Measurements from ENCODE around the gene MFSD1.
A peak's percentile ranks its signal among the peaks of the same experiment; 100 is the strongest.

Gene MFSD1, protein sequence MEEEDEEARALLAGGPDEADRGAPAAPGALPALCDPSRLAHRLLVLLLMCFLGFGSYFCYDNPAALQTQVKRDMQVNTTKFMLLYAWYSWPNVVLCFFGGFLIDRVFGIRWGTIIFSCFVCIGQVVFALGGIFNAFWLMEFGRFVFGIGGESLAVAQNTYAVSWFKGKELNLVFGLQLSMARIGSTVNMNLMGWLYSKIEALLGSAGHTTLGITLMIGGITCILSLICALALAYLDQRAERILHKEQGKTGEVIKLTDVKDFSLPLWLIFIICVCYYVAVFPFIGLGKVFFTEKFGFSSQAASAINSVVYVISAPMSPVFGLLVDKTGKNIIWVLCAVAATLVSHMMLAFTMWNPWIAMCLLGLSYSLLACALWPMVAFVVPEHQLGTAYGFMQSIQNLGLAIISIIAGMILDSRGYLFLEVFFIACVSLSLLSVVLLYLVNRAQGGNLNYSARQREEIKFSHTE

DNA sequence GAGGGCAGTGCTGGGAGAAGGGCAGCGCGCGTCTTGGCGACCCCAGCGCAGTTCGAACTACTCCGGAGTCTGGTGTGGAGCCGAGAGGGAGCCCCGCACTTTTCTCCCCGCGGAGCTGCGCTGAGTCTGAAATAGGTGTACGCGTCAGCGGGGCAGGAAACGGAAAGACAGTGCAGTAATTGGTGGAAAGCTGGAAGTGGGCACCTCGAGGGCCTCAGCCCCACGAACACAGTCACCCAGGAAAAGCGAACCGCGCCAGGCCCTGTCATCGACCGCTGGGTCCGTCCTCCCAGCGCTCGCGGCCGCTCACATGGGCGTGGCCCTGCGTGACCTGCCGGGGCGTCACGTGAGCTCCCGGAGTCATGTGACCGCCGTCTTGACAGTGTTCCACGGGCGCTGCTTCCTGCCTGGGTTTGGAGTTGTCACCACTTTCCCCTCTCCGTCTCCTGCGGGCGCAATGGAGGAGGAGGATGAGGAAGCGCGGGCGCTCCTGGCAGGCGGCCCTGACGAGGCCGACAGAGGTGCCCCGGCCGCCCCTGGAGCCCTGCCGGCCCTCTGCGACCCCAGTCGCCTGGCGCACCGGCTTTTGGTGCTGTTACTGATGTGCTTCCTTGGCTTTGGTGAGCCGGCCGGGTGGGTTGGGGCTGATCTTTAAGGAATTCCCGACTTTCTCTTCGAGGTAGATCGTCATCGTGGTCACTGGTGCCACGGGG lies at the start of gene MFSD1:
TSS of gene MFSD1 (plus strand) at position 359 of the 713 bp plus-strand sequence. CDS start at position 458, 99 bp downstream.
- peak; percentile 74 for DNase-seq

DNA sequence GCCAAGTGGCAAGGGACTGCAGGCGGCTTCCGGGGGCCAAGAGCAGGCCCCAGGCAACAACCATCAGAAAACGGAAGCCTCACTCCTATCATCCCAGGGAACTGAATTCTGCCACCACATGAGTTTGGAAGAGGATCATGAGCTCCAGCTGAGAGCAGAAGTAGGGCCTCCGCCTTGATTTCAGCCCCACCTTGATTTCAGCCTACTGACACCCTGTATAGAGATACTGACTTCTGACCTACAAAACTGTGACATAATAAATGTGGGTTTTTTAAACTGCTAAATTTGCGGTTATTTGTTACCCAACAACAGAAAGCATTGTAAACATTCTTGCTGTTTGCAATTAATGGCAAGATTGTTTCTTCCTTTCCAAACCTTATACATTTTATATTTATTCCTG lies 48.0 kb upstream of the MFSD1 start:
- DNase-seq: no peak

DNA sequence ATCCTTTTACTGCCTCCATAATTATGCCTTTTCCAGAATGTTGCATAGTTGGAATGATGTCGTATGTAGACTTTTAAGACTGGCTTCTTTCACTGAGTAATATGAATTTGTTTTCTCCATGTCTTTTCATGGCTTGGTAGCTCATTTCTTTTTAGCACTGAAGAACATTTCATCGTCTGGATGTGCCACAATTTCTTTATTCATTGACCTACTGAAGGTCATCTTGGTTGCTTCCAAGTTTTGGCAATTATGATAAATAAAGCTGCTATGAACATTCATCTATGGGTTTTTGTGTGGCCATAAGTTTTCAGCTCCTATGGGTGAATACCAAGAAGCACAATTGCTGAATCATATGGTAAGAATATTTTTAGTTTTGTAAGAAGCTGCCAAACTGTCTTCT lies 46.4 kb upstream of the MFSD1 start:
- no peak for DNase-seq

DNA sequence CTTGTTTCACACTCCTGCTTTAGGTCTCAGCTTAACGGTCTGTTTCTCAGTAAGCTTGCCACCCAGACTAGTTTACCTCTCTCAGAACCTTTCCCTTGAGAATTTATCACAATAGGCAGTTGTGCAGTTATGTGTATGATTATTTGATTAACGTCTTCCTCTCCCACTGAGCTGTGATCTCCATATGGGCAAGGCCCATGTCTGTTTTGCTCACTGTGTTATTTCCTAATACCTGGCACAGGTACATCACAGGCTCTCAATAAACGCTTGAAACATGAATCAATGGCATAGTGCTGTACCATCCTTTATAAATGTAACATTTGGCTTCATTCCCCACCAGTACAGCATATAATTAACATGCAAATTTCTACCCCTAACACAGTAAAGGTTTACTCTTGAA lies 40.5 kb upstream of the MFSD1 start:
- DNase-seq: no peak

DNA sequence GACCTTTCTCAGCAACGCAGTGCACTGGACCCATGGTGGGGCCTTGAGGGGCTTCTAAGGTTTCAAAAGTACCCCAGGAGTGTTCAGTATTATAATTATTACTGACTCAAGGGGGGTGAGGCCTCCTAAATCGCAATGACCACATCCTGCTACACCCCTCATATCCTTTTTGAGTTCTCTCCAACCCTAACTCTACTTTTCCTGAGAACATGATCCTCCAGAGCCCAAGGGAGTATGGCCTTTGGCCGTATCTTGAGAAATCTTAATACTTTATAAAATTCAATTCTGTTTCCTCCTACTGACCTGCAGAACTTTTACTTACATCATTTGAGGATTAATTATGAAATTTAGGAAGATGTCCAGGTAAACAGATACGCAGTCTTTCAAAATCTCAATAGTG lies 39.2 kb upstream of the MFSD1 start:
- no peak for DNase-seq

DNA sequence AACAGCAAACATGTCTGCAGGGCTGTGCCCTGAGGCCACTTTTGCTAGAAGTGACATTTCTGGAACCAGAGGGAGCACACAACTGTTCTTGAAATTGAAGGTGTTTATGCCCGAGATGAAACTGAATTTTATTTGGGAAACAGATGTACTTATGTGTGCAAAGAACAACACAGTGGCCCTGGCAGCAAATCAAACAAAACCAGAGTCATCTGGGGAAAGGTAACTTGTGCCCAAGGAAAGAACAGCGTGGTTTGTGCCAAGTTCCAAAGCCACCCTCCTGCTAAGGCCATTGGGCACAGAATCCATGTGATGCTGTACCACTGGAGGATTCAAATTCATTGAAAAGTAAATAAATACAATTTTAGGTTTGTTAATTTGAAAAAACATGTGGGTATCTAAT lies 38.4 kb upstream of the MFSD1 start:
- no peak for DNase-seq

DNA sequence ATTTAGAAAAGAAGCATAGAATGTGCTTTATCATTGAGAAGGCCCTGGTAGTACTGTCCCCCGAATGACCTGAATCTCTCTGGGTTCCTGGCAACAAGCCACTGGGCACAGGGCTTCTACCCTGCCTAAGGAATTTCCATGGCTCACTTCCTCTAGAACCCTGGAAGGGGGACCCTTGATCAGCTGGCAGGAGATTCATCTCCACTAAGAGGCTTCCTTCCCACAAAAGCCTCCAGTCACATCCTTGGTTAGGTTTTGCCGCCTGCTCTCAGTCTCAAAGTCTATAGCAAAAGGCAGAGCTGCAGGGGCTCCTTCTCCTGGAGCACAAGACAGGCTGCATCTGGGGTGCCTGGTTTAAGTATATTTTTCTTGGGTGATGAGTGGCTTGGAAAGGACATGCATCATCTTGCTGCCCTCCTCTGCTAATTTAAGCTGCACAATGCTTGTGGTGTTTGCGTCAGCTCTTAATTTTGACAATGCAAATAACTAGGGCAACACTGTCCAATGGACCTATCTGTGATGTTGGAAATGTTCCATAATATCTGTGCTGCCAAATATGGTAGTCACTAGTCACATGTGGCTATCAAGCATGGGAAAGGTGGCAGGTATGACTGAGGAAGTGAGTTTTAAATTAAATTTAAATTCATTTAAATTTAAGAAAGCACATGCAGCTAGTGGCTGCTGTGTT lies 36.2 kb upstream of the MFSD1 start:
- no peak for DNase-seq

DNA sequence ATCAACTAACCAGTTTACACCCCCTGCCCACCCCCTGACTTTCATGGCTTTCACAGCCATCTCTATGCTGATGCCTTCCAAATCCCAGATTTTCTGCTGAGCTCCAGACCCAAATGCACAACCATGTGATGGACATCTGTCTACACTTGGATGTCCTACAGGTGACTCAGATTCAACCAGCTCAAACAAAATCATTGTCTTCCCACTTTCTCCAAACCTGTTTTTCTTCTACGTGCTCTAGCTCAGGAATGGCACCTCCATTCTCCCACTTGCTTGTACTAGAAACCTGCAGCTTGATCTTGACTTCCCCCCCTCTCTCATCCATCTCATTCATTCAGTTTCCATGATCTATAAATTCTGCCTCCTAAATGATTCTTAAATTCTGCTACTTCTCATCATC lies 35.5 kb upstream of the MFSD1 start:
- DNase-seq: no peak

DNA sequence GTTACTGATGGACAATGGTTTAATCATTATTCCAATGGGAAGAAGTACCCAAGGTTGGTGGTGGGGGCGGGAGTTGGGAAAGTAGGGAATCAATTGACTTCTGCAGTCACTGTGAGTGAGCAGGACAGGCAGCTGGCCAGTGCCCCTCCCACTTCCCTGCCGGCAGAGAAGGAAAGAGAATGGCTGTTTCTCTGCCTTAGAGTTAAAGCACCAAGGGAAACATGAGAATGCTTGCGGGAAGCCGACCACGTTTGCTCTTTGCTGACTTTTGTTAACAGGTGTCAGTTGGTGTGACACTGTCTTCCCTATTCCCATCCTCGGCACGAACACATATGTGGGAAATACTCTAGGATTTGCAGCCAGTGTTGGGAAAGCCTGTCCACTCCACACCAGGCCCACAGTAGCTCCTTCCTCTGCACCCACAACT lies 33.5 kb upstream of the MFSD1 start:
- no peak for DNase-seq

DNA sequence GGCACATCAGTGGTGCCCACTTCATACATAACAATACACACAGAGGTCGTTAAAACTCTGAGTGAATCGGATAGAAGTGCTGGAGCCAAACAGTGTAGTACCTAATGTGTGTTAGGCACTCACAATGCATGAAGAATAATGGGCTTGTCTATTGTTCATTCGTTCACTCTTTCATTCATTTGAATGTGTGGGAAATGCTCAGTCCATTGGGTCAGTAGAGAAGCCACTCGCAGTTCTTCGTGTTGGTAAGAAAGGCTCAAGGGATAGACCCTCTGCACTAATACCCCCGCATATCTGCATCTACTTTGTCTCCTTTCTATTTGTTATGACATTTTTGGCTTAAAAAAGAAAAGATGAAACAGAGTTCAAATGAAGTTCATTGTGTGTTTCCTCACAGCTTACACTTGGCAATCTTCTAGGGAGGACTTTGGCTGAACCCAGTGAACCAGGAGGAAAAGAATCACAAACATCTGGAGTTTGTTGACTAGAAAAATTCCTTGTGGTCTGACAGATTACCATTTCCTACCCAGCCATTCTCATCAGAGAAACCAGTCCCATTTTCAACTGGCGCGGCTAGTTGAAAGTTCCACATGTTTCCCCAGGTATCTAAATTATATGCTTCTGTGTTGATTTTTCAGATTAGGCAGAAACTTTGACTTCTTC lies 32.8 kb upstream of the MFSD1 start:
- no peak for DNase-seq

DNA sequence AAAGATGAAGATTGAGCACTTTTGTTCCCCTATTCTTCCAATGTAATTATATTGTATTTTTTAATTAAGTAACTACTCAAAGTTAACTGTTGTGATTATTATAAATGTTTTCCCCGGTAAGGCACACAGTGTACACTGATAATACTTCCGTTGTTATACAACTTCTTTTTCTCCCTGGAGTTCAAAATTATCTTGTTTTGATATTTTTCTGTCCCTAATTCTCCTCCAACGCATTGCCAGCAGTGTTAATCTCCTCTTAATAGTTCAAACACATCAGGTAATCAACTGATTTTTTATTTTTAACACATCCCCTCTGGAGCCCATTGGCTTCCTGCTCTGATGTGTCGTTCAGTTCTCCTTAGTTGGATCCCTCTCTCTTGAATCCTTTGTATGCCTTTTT lies 32.3 kb upstream of the MFSD1 start:
- DNase-seq: no peak

DNA sequence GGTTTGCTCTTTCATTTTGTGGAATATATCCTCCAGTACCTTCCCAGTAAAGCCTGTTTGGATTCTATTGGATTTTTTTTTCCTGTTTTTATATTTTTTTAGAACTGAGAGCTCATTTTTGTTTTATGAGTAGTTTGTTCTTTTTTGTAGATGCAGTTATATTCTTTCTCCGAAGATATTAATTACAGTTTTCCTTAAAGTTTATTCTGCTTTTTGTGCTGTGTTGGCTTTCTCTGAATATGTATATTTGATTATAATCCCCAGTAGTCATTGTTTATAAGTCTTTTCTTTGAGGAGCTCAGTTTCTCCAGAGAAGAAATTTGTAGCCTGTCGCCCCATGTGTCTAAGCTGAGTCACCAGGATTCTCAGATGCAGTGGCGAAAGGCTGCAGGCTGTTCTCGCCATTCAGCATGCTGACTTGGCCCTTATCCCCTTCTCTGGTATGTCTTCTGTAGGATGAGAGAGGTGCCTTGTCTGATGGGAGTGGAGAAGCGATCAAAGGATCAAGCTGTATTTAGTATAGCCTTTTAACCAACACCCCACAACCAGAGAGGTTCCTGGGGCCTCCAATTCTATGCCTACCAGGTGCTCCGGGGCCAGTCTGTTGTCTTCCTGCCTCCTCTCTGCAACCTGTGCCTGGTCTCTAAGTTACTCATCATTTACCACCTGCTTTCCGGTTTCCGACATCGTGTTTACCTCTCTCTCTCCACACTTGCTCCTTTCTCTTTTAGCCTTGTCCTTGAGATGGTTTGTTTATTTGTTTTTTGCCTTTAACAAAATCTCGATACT lies 31.7 kb upstream of the MFSD1 start:
- DNase-seq: no peak

DNA sequence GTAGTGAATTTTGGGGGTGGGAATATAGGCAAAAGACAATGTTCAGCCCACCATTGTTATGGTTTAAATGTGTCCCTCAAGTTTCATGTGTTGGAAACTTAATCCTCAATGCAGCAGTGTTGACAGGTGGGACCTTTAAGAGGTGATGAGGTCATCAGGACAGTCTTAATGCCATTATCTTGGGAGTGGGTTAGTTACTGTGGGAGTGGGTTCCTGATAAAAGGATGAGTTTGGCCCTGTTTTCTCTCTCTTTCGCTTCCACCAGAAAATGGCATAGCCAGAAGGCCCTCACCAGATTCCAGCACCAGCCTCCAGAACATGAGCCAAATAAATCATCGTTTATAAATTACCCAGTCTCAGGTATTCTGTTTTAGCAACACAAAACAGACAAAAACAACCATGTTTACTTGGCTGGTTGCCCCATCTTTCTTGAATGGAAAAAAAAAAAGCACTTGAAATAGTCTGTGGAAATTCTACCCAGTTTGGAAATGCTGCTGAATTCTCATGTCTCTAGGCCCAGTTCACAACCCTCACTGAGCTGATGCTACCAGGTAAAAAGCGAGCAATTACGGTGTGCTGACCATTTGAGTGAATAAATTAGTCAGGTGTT lies 31.0 kb upstream of the MFSD1 start:
- DNase-seq: no peak

DNA sequence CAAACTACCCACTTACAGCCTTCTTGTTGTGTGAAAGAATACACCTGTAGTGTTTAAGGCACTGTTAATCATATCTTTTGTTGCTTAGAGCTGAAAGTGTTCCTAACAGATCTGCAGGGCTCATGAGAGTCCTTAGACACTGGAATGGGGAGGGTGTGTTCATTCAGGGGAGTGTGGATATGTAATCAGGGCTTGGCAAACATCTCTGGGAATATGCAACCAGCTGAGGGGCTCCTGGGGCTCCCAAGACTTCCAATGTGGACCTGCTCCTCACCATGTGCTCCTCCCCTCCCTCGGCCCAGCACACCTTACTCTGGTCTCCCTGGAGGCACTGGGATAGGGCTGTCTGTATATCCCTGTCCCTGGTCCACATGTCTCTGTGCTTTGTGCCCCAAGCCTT lies 30.3 kb upstream of the MFSD1 start:
- DNase-seq: no peak

DNA sequence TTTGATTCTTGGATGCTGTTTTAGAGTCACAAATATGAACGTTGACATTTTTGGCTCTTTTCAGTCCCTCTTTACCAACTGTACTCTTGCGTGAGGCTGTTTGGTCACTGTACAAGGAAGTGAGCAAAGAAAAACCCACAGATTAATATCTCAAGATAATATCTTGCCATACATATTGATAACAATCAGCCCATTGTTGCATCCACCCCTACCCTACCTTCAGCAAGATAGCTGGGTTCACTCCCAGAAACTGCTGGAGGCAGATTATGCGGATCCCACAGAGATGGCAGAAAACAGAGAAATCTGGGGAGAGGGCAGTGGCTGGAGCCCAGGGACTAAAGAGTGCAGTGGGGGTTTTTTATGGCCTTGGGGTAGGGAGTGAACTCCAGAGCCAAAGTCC lies 29.9 kb upstream of the MFSD1 start:
- DNase-seq: no peak

DNA sequence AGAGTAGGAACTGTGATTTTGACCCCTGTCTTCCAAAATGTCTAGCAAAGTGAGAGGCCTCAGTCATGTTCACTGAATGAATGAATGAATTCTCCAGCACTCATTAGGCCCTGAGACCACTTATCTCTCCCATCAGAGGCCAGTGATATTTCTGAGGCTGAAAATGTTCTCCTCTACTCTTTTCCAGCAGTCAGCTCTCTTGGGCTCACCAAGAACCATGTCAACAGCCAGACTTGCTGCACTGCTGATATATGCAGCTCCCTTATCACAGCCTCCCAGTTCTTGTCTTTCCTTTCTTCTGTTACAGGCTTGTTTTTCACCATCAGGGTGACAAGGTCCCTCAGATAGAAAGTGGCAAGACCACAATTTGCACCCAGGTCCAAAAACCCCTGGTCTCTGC lies 28.7 kb upstream of the MFSD1 start:
- DNase-seq: no peak

DNA sequence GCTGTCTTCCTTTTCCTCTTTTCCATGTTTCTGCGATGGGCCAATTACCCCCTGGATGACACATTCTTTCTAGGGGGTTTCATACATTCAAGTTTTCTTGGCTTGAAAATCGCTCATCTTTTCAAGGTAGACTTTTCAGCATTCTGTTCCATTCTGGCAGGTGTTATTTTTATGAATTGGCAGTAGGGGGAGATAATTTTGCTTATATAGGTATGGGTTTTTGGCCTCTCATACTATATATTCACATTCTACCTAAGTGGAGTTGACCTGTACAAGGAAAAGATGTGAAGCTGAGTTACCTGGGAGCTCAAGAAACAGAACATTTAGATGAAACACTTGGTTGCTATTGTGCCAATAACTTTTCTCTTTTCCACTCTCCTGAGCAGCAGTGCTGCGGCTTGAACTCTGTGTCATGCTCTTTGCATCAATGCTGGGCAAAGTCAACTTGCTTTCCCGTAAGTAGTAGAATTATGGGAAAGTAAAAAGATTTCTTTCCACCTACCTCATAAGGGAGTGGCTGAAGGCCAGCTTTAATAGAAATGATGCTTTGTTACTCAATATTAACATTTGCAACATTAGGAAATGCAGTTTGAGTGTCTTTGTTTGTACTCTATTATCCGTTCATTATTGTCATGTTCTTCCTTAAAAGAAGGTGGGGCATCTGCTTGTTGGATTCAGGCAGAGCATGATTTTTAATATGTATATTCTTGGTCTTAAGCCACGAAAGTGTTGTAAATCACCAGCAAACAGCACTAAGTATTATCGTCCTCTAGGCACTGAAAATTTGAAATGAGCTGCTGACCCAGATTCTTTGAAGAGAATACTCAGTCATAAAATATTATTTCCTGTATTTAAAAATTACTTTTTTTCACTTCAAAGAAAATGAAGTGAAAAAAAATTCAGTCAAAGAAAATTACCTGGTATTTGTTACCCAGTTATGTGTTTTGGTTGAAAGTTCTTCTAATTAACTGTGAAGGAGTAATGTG lies 27.7 kb upstream of the MFSD1 start:
- DNase-seq: no peak

DNA sequence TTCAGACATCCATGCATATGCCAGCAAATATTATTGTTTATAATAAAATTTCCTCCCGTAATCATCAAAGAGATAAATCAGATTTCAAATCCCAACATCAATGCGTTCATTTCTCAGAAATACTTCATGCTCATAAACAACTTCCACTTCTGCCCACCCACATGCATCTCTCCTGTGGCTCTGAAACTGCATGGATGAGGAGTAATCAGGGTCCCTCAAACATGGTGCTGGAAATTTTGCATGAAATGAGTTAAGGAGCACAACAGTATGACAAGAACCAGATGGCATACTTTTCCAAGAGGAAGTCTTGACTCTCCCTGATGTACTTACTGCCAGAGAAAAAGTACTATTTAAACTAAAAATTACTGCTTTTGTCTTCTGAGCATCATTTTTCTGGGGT lies 26.9 kb upstream of the MFSD1 start:
- DNase-seq: no peak

DNA sequence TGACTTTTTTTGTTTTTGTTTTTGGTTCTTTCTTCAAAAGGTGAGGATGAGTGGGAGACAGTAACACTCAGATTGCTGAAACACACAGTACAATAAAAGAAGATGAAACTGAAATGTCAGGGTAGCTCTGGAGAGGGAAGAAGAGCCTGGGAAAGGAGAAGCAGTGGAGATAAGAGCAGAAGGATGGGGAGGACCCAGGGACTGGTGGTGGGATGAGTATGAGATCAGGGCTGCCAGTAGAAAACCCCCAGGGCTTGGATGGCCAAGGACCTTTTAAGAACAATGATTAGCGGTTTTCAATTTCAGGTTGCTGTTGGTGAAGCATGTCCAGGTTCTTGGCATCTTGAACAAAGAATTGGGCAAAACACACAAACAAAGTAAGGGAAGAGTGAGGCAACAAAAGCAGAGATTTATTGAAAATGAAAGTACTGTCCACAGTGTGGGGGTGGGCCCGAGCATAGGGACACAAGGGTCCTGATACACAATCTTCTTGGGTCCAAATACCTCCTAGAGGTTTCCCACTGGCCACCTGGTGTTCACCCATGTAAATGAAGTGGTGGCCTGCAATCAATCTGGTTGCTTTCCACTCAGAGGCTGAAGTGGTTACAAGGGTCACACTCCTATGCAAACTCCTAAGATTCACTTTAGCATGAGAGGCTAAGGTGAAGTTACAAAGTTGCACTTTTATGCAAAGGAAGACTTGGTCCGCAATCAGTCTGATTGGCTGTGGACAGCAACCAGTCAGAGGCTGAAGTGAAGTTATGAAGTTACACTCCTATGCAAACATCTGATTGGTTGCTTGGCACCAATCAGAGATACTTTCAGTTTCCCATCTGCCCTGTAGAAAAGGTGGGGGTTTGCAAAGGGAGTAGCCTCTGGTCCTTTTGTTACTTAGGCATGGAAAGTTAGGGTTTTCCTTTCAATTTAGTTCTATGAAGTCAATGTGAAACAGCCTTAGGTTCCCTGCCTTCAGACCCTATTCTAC lies 26.1 kb upstream of the MFSD1 start:
- DNase-seq: no peak

Measured in NCI-H2171 (cell line).